Measurements from ENCODE around the gene GNAO1.
"Not testable (repeated sequence)": the region's sequence is repeated elsewhere in the genome, so short reads cannot be mapped to it uniquely, and the experiment has no call there.

GNAO1 gene

GRCh38 chr16:56362706-56363105 lies 171.4 kb downstream of the GNAO1 start:
- DNase-seq (ENCODE audit: low read depth in 1 of 2, low spot score in 1 of 2), result no peak

GRCh38 chr16:56363181-56363716 lies 172.0 kb downstream of the GNAO1 start:
- no peak for DNase-seq (ENCODE audit: low read depth in 1 of 2, low spot score in 1 of 2)

- no peak for DNase-seq (ENCODE audit: low read depth in 1 of 2, low spot score in 1 of 2)
Measured at GRCh38 chr16:56363781-56364565, 172.7 kb downstream of the GNAO1 start.

GRCh38 chr16:56364865-56365264 lies 173.6 kb downstream of the GNAO1 start:
- no peak for DNase-seq (ENCODE audit: low read depth in 1 of 2, low spot score in 1 of 2)

GRCh38 chr16:56365552-56365951 lies 174.3 kb downstream of the GNAO1 start:
- DNase-seq (ENCODE audit: low read depth in 1 of 2, low spot score in 1 of 2), result no peak

DNA sequence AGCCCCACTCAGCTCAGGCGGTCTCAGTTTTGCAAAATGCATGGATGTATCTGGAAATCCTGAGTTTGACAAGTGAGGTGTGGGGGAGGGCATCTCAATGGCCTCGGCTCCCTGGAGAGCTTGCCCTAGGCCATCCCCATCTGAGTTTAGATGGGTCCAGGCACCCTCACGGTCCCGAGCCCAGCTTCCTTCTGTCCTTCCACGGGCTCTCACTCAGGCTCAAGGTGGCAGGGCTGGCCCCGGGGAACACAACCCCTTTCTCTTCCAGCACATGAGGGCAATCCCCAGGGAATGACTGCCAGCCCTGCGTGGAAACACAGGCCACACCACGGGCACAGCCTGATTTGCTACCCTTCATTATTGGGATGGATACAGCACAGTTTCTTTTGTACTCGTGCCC lies 175.7 kb downstream of the GNAO1 start:
- no peak for DNase-seq (ENCODE audit: low read depth in 1 of 2, low spot score in 1 of 2)

DNA sequence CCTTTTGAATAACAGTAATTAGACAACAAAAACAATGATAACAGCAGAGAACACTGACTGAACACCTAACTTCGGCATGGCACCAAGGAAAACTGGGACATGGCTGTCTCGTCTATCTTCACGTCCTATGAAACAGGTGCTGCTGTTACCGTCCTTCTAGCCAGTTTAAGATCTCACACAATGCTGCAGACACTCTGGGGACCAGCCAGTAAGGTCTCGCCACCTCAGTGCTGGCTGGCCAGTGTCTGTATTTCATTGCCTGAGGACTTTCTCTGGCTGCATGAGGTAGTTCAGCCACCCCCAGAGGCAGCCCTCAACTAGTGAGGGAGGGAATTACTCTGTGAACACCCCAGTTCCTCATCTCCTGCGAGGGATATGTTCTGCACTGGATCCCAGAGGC lies 176.5 kb downstream of the GNAO1 start:
- no peak for DNase-seq (ENCODE audit: low read depth in 1 of 2, low spot score in 1 of 2)

- DNase-seq (ENCODE audit: low read depth in 1 of 2, low spot score in 1 of 2), result no peak
Measured at GRCh38 chr16:56368545-56368944, 177.3 kb downstream of the GNAO1 start.

DNA sequence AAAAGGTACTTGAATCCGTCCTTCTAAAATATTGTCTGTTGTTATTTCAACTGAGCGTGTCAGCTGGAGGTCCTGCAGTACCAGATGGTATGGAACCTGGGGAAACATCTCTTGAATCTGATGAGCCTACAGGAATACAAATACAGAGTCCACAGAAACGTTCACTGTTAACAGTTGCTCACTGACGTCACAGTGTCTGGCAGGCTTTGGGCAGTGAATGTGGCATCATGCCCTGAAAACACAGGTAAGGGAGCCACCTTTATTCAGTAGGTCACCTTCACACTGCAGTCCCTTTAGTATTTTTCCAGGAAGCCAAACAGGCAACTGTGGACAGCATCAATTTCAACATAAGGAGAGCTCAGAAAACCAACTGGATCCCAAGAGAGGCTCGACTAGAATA lies 177.9 kb downstream of the GNAO1 start:
- no peak for DNase-seq (ENCODE audit: low read depth in 1 of 2, low spot score in 1 of 2)

DNA sequence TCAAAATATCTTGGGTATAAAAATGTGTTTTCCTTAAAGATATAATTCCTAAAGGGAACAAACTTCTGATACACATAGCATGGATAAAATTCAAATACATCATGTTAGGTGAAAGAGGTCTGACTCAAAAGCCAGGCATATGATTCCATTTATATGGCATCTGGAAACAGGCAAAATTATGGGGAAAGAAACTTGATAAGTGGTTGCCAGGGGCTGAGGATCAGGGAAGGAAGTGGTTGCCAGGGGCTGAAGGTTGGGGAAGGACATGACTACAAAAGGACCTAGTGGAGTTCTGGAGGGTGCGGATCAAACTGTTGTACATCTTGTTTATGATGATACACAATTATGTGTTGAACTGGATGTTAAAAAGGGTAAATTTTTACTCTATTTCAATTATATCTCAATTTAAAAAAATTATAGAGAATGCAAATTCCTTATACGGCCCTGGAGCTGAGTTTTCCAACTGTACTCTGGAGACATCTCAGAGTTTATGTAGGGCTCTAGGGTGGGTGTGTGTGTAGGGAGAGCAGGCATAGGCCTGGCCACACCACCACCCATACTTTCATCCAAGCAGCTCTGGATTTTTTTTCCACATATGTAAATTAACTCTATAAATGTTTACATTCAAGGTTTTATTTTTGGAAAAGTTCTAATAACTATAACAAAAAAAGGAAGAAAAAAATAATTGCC lies 179.0 kb downstream of the GNAO1 start:
- no peak for DNase-seq (ENCODE audit: low read depth in 1 of 2, low spot score in 1 of 2)

- no peak for DNase-seq (ENCODE audit: low read depth in 1 of 2, low spot score in 1 of 2)
Measured at GRCh38 chr16:56370875-56371659, 179.8 kb downstream of the GNAO1 start.

GRCh38 chr16:56371660-56371937 lies 180.3 kb downstream of the GNAO1 start:
- no peak for DNase-seq (ENCODE audit: low read depth in 1 of 2, low spot score in 1 of 2)

- no peak for DNase-seq (ENCODE audit: low read depth in 1 of 2, low spot score in 1 of 2)
Measured at GRCh38 chr16:56372013-56372634, 180.8 kb downstream of the GNAO1 start.

GRCh38 chr16:56373003-56373402 lies 181.7 kb downstream of the GNAO1 start:
- no peak for DNase-seq (ENCODE audit: low read depth in 1 of 2, low spot score in 1 of 2)

DNA sequence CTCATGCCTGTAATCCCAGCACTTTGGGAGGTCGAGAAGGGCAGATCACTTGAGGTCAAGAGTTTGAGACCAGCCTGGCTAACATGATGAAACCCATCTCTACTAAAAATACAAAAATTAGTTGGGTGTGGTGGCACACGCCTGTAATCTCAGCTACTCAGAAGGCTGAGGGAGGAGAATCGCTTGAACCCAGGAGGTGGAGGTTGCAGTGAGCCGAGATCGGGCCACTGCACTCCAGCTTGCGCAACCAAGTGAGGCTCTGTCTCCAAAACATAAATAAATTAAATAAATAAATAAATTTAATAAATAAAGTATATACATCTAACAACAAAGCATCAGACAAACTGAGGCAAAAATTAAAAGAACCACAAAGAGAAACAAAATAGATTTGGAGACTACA lies 184.5 kb downstream of the GNAO1 start:
- DNase-seq (ENCODE audit: low read depth in 1 of 2, low spot score in 1 of 2), result not testable (repeated sequence)

- DNase-seq (ENCODE audit: low read depth in 1 of 2, low spot score in 1 of 2), result not testable (repeated sequence)
Measured at GRCh38 chr16:56379044-56379443, 187.8 kb downstream of the GNAO1 start.

DNA sequence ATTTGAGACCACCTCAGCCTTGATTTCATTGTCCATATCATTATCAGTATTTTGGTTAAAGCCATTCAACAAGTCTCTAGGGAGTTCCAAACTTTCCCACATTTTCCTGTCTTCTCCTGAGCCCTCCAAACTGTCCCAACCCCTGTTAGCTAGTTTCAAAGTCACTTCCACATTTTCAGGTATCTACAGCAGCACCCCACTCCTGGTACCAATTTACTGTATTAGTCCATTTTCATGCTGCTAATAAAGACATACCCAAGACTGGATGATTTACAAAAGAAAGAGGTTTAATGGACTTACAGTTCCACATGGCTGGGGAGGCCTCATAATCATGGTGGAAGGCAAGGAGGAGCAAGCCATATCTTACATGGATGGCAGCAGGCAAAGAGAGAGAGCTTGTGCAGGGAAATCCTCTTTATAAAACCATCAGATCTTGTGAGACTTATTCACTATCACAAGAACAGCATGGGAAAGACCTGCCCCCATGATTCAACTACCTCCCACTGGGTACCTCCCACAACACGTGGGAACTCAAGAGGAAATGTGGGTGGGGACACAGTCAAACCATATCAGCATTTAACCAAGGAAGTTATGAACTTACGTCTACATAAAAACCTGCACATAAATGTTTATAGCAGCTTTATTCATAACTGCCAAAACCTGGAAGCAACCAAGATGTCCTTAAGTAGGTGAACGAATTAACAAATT lies 189.6 kb downstream of the GNAO1 start:
- DNase-seq (ENCODE audit: low read depth in 1 of 2, low spot score in 1 of 2), result not testable (repeated sequence)

- DNase-seq (ENCODE audit: low read depth in 1 of 2, low spot score in 1 of 2), result no peak
Measured at GRCh38 chr16:56382459-56382858, 191.2 kb downstream of the GNAO1 start.

DNA sequence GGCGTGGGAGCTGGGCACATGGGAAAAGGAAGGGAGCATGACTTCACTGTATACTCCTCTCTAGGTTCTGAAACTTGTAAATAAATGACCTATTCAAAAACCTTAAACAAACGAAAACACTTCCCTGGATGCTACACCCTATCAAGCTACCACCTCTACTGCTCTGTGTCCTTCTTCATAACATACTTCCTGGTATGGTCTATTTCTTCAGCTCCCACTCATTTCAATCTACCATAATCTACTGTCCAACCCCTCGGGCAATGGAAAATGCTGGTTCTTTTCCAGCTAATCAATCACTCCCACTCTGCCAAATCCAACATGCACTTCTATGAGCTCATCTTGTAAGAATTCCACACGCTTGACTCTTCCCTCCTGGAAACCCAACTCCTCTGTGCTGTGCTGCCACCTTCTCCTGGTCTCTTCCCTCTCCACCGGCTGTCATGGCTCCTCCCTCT lies 191.6 kb downstream of the GNAO1 start:
- DNase-seq (ENCODE audit: low read depth in 1 of 2, low spot score in 1 of 2), result no peak

- DNase-seq (ENCODE audit: low read depth in 1 of 2, low spot score in 1 of 2), result no peak
Measured at GRCh38 chr16:56384074-56384721, 192.9 kb downstream of the GNAO1 start.

Measured in activated T-helper 1 cell treated with anti-CD3 and anti-CD28 coated beads, Interleukin-2, amount 50 U/mL, for 16 hours (primary cell).